CD1c-positive myeloid dendritic cell (primary cell): ENCODE results near the gene SAMD9L.
"Not testable (repeated sequence)": the region's sequence is repeated elsewhere in the genome, so short reads cannot be mapped to it uniquely, and the experiment has no call there.

Source experiments
- DNase-seq: peaks from one replicate; pipeline ENCODE4 v3.0.0-alpha.2; 2016; ENCODE audit errors: extremely low spot score

Gene SAMD9L

GRCh38 chr7:93146036-93146435, 2.1 kb downstream of the SAMD9L start:
- DNase-seq = no peak

DNA sequence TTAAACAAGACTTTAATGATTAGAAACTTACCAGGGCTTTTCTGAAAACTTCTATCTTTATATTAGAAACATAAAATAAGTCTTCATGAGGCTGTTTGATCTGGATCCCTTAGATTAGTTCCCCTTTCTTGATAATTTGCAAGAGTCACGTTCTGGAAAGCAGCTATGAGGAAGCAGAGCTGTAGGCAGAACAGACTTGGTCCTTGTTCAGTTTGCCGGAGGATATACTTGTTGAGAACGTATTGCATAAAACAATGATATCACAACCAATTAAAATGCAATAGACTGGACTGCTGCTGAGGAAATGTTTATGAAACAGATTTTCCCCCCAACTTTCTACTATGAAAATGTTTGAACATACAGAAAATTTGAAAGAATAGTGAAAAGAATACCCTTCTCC, 2.8 kb downstream of the SAMD9L start:
- DNase-seq = peak; percentile 78

GRCh38 chr7:93142127-93142526, 6.1 kb downstream of the SAMD9L start:
- DNase-seq = no peak

GRCh38 chr7:93140582-93141191, 7.5 kb downstream of the SAMD9L start:
- DNase-seq = no peak

DNA sequence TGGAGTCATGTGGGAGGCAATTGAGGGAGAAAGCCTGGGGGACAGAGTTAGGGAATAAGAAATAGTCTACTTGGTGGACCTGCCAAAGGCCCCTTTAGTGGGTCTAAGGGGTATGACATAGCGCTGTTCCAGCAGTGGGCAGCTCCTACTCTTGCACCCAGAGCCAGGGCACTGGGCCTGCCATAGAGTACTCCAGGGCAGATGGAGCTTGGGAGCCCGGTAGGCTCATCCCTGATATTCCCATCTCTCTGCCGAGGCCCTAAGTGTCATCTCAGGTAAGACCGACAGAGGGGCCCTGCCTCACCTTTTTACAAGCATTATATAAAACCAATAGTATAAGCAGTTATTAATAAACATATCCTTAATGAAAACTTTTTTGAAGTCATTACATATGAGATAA, 9.6 kb downstream of the SAMD9L start:
- no peak for DNase-seq

GRCh38 chr7:93133005-93133404, 15.2 kb downstream of the SAMD9L start:
- no peak for DNase-seq

DNA sequence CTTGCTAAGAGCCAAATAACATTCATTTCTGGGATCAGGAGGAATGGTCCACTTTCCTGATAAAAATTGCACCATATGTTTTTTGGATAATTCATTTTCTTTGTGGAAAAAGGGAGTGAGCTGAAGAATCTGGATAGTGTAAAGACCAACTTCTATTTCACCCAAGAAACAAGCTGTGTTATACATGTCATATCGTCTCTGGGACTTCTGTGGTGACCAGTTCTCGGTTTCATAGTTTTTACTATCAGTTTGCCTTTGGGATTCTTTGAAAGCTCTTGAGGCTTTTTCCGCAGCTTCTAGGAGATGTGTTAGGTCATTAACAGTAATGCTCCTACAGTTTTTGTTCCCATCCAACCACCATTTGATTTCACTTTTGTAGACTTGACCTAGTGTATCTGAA, 16.0 kb downstream of the SAMD9L start:
- DNase-seq = no peak

GRCh38 chr7:93126954-93127353, 21.2 kb downstream of the SAMD9L start:
- not testable (repeated sequence) for DNase-seq

DNA sequence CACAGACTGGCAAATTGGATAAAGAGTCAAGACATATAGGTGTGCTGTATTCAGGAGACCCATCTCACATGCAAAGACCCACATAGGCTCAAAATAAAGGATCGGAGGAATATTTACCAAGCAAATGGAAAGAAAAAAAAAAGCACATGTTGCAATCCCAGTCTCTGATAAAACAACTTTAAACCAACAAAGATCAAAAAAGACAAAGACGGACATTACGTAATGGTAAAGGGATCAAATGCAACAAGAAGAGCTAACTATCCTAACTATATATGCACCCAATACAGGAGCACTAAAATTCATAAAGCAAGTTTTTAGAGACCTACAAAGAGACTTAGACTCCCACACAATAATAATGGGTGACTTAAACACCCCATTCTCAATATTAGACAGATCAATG, 24.7 kb downstream of the SAMD9L start:
- not testable (repeated sequence) for DNase-seq

DNA sequence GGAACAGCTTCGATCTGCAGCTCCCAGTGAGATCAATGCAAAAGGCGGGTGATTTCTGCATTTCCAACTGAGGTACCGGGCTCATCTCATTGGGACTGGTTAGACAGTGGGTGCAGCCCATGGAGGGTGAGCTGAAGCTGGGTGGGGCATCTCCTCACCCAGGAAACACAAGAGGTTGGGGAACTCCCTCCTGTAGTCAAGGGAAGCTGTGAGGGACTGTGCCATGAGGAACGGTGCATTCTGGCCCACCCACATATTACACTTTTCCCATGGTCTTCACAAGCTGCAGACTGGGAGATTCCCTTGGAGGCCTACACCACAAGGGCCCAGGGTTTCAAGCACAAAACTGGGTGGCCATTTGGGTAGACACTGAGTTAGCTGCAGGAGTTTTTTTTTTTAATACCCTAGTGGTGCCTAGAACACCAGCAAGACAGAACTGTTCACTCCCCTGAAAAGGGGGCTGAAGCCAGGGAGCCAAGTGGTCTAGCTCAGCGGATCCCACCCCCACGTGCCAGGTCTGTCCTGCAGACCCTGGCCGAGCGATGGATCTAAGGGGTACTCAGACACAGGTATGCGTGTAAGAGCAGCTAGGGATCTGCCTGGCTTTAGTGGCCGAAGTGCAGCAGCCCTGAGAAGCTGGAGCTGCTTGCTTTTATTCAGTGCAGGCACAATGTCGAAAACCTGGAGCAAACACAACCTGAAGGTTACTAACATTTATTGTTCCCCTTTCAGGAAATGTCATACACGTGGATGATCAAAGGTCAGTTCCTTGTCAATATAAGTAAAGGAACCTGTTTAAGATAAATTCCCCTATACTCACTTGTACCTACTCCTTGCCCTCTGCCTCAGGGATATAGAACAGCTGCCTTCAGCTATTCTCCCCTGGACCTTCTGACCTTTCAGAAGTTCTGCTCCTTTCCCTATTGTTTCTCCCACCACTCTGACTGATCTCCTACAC, 27.3 kb downstream of the SAMD9L start:
- no peak for DNase-seq

DNA sequence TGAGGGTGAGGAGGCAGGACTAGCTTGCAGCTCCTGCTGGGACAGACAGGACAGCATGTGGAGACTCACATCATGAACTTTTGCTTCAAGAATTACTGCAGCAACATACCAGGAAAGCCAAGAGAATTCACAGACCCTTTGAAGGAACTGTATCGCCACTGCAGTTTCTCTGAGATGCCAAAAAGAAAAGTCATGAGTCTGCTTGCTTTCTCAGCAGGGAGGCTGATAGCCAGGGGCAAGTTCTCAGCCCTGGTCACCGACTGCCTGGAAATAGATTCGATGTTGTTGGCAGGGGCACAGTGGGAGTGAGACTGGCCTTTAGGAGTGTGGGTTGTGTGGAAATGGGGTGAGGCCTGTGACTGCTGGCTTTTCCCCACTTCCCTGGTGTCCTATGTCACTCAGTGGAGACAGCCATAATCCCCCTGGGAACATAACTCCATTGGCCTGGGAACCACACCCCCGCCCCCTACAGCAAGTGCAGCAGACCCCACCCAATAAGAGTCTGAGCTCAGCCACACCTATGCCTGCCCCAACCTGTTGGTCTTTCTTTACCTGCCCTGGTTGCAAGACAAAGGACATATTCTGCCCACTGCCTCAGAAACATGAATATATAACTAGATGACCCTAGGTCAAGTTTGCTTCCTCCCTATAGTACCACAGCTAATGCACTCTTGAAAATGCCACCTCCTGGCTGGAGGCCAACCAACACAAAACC, 28.8 kb downstream of the SAMD9L start:
- no peak for DNase-seq

GRCh38 chr7:93117852-93118530, 30.2 kb downstream of the SAMD9L start, which contains the start of gene SAMD9:
TSS of gene SAMD9 (minus strand) at chr7:93117979. CDS start at chr7:93106097, 11,882 bp downstream.
- peak; percentile 91 for DNase-seq

DNA sequence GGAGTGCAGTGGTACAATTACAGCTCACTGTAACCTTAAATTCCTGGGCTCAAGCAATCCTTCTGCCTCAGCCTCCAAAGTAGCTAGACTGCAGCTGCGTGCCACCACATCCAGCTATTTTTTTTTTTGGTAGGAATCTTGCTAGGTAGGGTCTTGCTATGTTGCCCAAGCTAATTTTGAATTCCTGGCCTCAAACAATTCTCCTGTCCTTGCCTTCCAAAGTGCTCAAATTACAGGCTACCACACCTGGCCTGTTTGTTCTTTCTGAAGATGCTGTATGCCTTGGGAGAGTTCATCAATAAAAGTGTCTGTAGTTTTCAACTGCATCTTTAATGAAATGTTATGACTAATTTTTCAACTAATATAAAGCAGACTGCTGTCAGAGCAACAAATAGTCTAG, 30.9 kb downstream of the SAMD9L start:
- no peak for DNase-seq

DNA sequence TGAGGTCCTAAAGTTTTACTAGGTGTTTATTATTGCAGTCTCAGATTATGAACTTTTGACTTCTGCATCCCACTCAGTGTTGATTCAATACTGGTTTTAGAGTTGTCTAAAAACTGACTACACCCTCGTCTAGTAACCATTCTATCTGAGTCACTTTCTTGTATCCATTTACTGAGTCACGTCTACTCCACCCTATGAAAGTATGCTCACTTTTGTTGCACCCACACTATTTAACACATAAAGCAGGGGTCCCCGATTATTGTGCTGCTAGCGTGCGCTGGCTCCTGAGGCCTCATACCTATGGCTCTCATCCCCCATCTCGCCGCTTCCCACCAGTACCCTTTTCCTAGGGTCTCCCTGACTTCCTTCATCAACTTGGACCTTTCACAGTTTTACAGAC, 32.4 kb downstream of the SAMD9L start:
- peak; percentile 35 for DNase-seq

- DNase-seq = no peak
Observed at GRCh38 chr7:93108003-93108402, 40.2 kb downstream of the SAMD9L start.

DNA sequence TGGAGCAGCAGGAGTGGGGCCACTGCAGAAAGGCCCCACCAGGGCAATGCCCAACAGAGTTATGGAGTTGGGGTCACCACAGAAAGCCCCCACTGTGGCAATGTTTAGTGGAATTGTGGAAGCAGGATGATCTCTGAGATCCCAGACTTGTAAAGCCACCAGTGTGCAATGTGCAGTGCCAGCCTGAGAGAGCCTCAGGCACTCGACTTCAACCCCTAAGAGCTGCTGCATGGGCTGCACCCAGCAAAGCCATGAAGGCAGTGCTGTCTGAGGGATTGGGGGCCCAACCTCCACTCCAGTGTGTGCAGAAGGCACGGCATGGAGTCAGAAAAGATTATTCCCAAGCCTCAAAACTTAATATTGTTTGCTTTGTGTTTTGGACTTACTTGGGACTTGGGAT, 50.8 kb downstream of the SAMD9L start:
- no peak for DNase-seq

- DNase-seq = peak; percentile 47
Observed at GRCh38 chr7:93092757-93093370, 55.3 kb downstream of the SAMD9L start.
